NCI-H1417 (cell line): ENCODE results near the gene ELMO1.

Experiments used
- DNase-seq, 3 experiments: peaks; one replicate each; lab custom pipeline; 2025; lab: John Stamatoyannopoulos, UW

Gene ELMO1

DNA sequence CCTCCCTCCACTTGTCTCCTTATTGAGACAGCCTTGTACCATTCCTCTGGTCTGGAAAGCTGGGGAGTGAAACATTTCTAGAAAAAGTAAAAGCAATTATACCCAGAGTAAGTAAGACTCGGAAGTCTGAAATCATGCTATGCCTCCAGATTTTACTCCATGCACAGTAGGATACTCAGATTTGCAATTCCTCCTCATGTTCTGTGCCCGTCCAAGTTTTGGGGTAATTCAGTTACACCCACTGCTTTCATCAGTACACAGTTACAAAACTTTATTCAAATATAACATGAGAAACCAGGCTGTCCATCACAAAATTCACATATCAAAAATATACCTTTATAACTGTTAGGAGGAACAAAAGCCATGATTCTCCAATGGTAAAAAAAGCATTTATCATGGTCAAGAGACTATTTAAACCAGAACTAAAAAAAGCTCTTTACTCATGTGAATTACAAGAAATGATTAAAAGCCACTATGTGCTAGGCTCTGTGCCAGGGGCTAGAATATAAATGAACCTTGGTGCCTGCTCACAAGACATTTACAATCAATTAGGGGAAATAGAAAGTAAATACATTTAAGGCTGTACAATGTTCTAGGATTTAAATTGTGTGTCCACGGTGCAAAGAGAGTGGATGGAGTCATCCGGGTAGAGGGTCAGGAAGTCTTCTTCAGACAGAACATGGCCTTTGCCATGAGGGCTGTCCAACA, 320.2 kb downstream of the ELMO1 start:
- peak in 1 of 3 experiments; percentile 20 for DNase-seq

DNA sequence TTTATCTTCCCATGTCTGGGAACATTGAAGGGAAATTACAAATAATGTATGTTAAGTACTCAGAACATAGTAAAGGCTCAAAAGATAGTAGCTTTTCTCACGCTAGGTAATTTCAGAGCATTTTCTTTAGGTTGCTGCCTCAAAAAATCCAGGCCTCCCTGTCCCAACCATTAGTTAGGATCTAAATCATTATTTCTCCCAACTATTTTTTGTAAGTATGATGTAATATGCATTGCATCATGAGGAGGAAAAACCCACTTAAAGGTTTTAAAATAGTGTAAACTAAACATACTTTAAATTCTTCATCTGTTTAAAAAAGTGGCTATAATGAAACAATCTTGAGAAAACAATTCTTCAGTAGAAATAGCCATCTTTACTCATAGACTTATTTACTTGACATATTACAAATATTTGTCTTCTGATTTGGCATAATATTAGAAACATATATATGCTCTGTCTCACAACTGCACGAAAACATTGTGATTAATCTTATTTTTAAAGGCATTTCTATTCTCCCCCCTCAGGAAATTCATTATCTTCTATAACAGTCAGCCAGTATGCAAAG, 329.3 kb downstream of the ELMO1 start:
- no peak for DNase-seq

DNA sequence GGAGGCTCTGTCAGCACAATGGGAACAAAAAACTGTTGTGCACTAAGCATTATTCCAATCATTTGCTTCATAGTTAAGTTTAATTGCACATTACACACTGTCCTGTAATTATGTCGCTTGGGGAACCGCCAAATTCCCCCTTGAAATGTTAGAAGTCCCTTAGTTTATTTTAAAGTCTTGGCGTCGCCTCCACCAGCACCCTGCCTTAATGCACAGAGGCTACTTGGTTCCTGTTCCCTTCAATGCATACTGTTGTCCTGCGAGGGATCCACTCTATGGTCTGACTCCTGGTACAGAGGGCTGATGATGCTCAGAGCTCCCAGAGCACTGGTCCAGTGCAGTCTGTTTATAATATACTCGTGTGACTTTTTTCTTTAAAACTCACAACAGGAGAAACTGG, 330.7 kb downstream of the ELMO1 start:
- DNase-seq = peak in 2 of 3 experiments; percentile 39 to 84

DNA sequence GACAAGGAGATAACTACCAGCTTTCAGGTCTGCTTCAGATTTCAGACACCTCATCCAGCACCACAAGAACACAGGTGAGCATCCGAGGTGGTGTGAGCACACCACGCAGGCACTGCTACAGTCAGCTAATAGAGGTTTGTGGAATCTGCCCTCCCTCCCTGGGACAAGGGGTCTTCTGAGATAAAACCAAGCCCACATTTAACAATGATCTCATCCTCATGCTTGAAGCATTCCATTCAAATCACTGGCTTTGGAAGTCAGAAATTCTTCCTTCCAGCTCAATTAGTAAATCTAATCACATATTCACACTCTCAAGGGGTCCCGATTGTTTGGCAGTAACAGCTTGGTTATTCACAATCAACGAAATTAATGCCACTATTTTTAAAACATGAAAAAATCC, 331.4 kb downstream of the ELMO1 start:
- DNase-seq = peak in 1 of 3 experiments; percentile 47

DNA sequence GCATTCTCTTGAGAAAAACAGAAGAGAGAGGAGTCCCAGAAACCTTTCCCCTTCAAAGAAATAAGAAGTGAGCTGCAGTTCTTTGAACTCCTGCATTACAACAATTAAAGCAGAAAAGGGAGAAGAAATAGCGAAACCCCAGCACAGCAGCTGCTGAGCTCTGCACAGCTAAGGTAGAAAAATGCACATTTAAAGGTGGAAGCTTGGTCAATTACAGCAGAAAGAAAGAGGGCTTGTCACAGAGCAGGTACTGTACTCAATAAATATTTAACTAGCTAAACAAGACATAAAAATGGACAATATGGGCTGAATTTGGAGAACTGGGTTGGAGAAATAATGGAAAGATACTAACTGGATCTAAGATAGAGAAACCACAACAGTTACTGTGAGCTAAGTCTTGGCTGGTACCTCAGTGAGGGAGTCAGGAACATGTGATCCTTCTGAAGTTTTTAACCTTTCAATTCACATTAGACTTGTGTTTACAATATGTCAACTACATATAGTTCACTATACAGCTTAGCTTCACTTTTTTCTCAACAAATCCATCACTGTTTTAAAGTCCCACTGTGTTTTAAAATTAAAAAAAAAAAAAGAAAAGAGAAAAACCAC, 332.5 kb downstream of the ELMO1 start:
- no peak for DNase-seq

DNA sequence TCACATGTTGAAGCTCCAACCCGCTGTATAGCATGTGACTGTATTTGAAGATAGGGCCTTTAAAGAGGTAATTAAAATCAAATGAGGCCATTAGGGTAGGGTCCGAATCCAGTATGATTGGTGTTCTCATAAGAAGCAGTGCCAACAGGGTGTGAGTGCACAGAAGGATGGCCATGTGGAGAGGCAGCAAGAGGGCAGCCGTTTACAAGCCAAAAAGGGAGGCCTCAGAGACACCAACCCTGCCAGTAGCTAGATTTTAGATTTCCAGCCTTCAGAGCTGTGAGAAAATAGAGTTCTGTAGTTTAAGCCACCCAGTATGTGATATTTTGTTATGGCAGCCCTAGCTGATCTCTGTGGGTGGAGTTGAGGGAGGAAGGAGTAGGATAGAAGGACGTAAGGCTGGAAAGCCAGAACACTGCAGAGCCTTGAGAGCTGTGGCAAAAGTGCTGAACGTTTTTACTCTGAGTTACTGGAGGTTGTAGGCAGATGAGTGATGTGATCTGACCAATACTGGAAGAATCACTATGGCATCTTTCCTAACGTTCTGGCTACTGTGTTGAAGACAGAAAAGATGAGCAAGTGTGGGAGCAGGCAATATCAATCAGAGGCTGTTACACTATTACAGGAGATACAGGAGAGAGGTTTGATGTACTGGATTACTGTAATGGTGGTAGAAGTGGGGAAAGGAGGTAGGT, 334.9 kb downstream of the ELMO1 start:
- DNase-seq = no peak

DNA sequence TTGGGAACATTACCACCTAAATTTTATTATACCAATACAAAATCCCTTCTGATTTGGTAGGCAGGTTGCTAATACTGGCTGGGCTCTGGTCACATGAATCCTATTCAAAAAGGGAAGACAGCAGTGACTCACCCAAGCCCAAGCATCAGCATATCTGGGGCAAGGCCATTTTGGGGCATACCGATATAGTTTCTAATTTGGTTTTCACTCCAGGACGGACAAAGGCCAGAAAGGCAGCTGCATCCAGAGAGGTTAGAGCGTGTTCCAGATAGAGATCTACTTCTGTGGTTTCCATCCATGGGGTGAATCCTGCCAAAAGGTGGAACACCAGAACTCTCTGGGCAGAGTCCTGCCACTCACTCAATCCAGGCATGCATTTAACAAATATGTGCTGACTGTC, 335.8 kb downstream of the ELMO1 start:
- DNase-seq = no peak

DNA sequence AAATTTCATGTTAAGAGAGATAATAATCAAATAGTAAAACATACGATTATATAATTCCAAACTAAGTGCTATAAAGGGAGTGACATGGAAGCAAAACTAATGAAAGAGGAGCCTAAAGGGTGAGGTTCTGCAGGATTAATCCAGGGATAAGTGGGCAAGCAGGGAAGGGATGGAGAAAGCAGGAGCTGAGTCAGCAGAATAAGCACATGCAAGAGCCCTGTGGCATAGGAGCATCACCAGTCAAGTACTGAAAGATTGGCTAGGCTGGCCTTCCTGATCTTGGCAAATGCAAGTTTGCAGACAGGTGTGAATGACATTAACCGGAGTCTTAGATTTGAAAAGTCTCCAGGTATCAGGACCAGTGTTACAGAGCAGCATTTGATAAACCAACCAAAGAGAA, 336.4 kb downstream of the ELMO1 start:
- no peak for DNase-seq

DNA sequence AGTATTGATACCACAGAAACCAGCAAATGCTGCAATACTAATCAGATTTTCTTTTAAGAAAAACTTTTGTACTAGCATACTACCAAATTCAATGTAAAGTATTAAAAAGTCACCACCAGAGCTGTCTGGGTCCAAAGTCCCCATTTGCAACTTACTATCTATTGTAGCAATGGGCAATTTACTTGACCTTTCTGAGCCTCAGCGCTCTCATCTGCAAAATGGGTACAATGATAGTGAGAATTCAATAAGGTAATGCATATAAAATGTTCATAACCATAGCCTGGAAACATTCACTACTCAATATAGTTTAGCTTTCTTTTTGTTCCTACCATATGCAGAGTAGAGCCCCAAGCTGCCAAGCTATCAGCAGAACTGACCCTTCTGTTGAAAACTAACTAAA, 337.2 kb downstream of the ELMO1 start:
- no peak for DNase-seq

DNA sequence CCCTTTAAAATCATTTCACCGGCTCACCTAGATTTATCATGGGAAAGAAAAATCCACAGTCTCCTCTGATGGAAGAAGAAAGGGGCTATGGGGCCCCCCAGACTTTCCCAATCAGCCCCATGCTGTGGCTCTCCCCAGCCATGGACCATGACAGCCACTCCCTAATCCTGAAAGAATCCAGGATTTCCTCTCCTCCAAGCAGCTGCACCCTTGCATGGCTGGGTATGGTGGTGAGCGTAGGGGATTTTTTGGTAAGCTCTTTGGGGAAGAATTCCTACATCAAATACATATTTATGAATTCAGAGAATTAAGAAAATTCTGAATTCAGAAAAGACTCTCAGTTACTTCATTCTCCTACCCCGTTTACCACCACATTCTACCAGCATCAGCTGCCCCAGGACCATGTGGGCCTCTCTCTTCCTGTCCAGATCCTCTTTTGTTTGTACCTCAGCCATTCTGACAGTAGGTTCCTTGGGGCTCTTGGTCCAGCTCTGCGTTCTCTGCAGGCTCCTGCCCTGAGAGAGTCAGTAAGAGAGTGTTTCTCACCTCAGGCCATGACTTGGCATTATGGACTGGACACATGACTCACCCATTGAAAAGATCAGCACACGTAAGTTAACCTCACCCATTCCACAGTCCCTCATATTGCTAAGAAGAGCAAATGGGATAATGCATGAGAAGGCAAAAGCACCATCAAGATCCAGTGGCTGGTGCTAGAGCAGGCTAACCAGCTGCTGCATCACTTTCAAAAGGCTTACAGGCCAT, 337.8 kb downstream of the ELMO1 start:
- no peak for DNase-seq

DNA sequence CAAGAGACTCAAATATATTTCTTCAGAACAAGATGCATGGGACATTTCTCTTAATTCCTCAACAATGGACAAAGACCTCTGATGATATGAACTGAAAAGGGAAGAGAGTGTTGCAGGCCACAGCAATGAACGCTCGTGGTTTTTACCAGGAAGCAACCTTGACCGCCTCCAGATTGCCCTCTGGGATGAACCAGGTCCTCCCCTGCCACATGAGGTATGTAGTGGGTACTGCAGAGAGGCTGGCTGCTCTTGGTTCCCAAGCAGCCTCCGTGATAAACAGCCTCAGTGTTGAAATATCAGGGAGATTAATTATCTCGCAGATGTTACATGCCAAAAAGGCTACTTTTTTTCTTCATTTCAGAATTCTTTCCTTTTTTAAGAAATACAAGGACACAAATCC, 338.8 kb downstream of the ELMO1 start:
- DNase-seq = no peak

DNA sequence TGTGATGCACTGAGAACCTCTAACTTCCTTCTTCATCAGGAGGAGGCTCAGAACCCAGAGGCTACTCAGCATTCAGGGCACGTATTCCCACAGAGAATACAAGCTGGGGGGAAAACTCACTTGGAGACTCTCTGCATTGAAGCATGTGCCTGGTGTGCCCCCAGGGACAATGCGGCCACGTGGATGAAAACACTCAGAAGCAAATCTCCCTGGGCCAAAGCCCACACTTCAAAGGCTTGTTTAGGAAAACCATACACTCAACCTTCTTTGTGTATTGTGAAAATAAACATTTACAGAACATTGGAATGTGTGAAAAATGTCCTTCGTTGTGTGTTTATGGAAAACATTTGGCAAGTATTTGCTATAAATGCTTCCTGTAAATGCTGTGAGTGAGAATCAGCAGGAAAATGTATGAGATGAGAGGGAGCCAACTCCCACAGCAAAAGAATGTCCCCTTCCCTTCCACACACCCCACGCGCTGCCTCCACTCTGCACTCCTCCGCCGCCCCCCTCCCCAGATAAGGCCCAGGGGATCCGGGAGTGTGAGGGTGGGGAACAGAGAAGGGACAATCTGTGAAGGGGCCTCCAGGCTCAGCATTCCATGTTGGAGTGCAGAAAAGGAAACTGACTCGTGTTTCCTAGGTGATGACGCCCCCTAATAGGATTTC, 339.5 kb downstream of the ELMO1 start:
- DNase-seq = no peak

DNA sequence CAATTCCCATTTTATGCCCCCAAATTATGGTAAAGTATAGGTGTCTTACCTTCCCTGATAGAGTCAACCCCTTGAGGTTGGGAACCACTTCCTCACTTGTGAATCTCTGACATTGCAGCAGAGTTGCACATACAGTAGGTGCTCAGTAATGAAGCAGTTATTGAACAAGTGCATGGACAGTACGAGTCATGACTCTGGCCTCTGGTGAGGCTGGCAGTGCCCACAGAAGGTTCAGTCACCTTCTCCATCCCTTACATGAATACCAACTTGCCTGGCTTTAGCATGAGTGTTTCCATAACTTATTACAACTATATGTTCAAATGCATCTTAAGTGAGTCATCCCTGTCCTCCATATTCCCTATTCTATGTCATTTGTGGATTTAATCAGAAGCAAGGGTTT, 340.0 kb downstream of the ELMO1 start:
- no peak for DNase-seq

DNA sequence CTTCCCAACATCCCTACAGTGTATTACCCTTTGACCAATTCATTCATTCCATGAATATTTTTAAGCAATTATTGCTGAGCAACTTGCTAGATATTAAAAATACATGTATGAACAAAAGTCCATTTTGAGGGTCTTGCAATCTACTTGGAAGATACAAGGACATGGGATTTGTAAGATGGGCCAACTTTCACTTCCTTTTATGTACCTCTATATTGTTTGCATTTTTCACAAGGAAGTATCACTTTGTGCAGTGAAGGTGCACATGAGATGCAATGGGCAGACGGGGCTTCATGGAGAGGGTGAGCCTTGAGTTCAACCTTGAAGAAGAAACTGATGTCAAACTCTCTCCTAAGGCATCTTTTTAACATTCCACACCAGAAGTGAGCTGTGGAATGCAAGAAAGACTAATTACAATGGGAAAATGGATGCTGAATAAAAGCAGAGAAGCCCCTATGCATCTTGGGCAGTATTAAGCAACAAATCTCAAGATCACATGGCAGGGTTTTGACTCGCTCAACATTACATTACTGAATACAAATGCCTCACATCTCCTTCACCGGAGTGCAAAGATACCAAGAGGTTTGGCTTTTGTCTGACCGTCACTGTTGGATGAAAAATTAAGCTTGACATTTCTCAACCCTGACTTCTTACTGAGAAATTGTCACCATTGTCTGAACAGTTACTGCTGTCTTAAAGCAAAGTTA, 341.5 kb downstream of the ELMO1 start:
- DNase-seq = no peak

DNA sequence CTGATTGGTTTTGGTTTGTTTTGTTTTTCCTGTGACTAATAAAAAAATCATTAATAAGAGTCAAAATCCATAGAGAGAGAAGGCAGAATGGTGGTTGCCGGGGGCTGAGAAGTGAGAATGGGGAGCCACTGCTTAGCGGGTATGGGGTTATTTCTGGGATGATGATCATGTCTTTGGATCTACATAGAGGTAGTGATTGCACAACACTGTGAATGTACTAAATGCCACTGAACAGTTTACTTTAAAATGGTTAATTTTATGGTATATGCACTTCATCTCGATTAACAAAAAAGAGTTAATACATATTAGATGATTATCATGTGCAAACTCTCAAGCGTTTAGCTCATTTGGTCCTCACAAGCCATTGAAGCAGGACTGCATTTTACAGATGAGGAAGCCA, 342.9 kb downstream of the ELMO1 start:
- DNase-seq = no peak

DNA sequence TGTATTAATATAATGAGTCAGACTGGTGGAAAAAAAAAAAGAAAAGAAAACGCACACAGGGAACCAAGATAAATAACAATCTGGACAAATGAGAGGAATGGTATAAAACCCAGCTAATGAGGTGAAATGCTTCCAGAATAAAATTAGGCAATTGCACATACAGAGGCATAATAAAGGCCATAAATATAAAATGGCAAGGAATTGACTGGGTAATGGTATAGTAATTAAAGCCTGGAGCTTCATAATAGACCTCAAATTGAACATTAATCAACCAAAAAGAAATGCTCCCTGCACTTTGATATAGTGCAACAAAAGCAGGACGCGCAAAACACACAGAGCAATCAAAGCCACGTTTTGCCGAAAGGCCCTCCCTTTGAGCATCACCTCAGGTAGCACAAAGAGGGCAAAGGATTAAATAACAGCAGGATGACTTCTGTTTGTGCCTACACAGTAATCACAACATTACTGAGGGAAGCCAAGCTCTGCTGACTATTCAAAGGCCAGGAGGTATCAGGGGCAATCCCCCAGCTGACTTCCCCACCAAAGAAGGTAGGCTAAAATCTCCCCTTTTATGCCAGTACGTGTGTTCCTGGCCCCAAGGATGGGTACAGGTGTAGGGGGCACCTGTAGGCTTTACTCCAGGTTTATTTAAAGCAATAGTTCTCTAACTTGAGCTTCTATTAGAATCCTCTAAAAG, 343.7 kb downstream of the ELMO1 start:
- DNase-seq = peak in 2 of 3 experiments; percentile 81 to 97

DNA sequence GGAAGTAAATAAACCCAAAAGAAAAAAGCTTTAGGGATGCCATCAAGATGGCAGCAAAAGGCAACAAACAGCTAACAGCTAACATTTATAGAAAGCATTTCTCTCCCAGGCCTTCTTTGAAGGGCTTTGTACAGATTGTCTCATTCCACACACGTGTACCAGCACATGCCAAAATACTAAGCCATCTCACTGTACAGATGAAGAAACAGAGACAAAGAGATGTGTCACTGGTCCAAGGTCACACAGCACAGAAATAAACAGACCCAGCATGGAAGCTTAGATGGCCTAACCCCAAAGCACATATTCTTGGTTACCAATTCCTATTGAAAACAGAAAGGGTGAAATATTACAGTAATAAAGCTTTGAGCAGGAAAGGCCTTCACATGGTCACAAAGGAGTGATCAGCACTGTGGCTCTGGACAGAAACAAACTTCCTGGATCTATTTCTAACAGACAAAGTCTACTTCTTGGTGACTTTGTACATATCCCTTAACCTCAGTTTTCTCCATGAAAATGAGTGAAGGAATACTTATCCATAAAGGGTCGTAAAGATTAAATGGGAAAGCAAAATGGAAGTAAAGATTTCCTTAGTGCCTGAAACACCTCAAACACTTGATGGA, 346.0 kb downstream of the ELMO1 start:
- no peak for DNase-seq

DNA sequence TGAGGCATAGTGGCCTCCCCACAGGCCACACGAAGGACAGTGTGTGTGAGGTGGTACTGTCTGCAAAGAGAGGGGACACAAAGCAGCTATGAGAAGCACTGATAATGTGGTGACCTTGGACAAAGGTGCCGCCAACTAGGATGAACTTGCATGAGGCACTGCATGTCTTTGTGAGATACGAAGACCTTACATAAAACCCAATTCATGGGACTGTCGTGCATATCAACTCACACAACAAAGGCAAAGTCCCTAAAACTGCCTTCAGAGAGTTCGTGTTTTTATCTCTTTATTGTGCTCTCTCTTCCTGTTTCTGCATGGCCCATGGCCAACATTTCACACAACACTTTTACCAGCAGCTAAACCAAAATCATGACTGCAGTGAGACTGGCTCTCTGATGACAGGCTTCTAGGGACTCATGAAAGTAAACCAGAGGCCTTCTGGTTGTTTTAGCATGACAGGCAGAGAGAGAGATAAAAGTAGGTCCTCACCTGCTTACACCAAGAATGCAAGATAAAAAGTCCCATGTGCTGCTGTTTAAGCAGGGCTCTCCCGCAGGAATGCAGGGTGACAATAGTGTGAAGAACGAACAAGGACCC, 347.8 kb downstream of the ELMO1 start:
- DNase-seq = no peak

DNA sequence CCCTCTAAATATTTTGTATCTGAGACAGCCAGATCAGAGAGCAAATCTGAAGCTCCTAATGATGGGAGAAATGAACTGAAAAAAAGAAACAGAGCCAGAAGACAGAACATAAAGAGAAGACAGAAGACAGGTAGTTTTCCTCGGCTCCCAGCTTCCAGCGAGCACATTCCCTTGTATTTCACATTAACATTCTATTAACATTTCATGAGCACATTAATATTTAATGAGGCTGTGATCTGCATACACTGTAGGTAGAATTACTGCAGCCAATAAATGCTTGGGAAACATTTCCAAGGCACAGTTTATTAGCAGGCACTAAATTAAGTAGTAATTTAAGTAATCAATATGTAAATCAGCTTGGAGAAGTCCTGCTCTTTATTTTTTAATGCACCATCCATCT, 349.9 kb downstream of the ELMO1 start:
- no peak for DNase-seq

DNA sequence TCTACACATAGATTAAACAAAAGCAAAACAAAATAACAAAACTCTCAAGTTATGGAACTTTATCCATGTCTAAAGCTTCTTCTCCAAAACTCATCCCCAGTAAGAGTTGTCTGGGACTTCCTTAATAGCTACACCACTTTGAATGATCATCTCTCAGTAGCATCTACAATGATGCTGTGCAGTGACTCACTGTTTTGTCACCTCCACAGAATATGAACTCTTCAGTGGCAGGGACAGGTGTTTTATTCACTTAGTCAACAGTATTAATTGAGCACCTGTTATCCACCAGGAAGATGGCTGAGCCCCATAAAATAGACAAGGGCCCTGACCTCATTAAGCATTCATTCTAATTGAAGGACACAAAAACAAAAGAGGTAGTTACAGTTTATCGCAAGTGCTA, 350.7 kb downstream of the ELMO1 start:
- DNase-seq = no peak
